ENCODE data around the gene UBE2D3. TPM values are rescaled to one million over a fixed set of nuclear protein-coding genes. Genes with fewer than 3 reads are reported as not detected.

Gene UBE2D3
- 215 to 233 TPM (median 230 TPM) in 5 replicates for total RNA-seq (2022; extraction: Qiagen RNA extraction)

DNA sequence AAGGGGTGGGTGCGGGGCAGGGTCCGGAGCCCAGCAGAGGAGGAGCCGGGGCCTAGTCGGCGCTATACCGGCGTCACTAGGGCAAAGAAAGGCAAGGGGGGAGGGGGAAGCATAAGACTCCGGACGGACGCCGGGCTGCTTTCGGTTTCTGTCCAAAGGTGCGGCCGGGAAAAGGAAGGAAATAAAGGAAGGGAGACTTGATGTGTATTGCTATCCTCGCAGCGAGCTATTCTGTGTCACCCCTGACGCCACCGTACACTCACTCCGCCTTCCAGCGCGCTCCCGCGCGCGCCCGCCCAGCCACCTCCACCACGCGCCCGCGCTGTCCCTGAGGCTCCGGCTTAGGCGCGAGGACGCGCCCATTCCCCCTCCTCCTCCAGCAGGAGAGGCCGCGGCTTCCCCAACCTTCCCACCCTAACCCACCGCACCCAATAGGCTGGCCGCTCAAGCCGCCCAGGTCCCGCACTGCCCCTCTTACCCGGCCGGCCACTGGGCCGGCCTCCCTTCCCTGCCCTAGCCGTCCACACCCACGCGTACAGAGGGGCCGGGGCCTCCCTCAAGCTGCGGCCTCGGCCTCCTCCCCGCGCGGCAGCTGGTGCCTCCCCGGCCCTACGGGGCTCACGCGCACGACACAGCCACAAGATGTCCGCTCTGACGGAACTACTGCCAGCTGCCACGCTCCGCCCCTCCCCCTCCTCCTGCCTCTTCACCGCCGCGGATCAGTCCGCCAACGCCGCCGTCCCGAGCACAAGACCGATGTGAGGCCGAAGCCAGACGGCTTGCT, at the start of gene UBE2D3:
UBE2D3 (minus strand) TSS at position 662 of the 784 bp plus-strand sequence. CDS start 1,043 bp downstream, outside the sequence.

DNA sequence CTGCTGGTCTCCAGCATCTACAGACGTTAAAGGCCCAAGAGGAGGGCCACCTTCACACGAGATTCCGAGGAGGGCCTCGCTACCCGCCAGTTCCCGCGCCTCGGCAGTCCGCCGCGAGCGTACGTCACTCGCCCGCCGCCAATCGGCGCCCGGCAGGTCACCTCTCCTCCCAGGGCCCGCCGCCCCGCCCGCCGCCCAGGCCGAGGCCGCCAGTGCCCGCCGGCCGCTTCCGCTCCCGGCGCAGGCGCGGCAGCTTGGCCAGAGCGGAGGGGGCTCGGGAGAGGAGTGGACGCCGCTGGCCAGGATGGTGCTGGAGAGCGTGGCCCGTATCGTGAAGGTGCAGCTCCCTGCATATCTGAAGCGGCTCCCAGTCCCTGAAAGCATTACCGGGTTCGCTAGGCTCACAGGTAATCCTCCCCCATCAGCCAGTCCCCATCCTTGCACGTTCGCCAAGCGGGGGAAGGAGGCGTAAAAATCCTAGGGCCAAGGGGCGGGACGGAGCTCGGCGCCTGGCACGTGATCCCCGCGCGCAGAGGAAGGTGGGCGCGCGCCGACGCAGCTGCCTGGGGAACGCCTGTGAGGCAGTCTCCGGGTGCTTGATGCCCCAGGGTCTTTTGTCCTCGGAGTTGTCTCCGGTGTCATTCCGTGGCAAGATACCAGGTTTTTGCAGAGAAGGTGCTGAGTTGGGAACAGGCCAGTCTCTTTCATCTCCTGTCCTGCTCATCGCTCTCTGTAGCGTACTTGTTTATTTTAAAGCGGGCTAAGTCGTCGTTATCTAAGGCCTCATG, 41.6 kb upstream of the UBE2D3 start, which contains the start of gene CISD2:
CISD2 (plus strand) TSS at position 212 of the 788 bp plus-strand sequence; CDS start at position 305, 93 bp downstream.

DNA sequence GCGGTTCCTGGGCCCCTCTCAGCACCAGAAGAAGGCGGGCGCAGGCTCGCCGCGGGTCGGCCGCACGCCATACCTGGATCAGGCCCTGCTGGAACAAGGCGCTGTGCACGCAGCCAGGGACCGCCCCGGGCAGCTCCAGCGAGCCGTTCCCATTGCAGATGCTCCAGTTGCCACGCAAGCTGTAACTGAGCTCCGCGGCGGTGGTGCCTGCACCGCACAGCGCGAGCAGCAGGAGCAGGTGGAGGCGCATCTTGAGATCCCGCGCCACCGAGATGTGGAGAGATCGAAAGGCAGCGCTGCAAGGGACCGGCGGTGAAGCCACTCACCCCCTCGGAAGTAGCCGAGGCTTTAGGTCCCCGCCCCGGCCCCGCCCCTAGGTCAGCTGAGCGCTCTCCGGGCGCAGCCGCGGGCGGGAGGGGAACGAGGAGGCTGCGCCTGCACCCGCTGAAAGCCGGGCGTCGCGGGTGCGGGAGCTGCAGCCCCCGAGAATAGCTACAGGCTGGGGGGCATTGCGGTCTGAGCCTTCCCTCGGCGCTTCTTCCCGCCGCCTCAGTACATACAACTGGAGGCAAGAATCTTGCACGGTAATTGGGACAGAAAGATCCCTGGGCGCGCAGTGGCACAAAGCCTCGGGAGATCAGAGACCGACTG, 66.6 kb downstream of the UBE2D3 start, which contains the start of gene MANBA:
MANBA (minus strand) TSS at position 324 of the 651 bp plus-strand sequence; CDS start at position 250, 74 bp downstream.

Other genes with a start within 250 kb of the UBE2D3 start
- 12.4 to 15.4 TPM (median 13.5 TPM) in 5 replicates for gene MANBA, start 66.6 kb downstream of the UBE2D3 start, total RNA-seq (2022; extraction: Qiagen RNA extraction)
- gene CISD2, start 41.4 kb upstream of the UBE2D3 start, total RNA-seq (2022; extraction: Qiagen RNA extraction) = 36.3 to 41.3 TPM (median 38.7 TPM) in 5 replicates
- not detected in 5 replicates for gene SLC9B1, start 192.2 kb upstream of the UBE2D3 start, total RNA-seq (2022; extraction: Qiagen RNA extraction)
- gene SLC9B2, start 249.2 kb upstream of the UBE2D3 start, total RNA-seq (2022; extraction: Qiagen RNA extraction) = 7.1 to 8.1 TPM (median 7.6 TPM) in 5 replicates